K562 (cell line): ENCODE data around the gene NR1H2. TPM values are rescaled to one million over a fixed set of nuclear protein-coding genes. Genes with fewer than 3 reads are reported as not detected.

Experiments used
- ATAC-seq: fragments of 200-7000 bp; cut with Tn5 transposase; 3 replicates; pipeline ENCODE4 v1.9.1; 2020; ENCODE audit warnings: moderate library complexity
- BruUV-seq: library from RNA; stranded (reverse); fragments of 400-500 nt; replicated peaks from 2 replicates; lab custom pipeline; 2021; lab: Mats Ljungman, UMichigan
- CTCF ChIA-PET: fragments of 300-600 bp; formaldehyde crosslinking; extraction: SDS; loops from one replicate; lab custom pipeline; 2021; ENCODE audit warnings: low intra/inter-chr PET ratio; lab: Yijun Ruan, JAX
- POLR2A ChIA-PET: fragments of 300-600, 350-650 bp; sonication (Branson Sonifier 250); formaldehyde crosslinking; extraction: SDS; loops from one replicate; lab custom pipeline; 2021; ENCODE audit warnings: antibody characterized with exemption, inconsistent platforms; lab: Yijun Ruan, JAX
- DNase-seq, 4 experiments: peaks; one replicate each; pipeline versions ENCODE4 v3.0.0 to v3.0.0-alpha.2; 2011 to 2018; ENCODE audit warnings: low spot score in 3 of 4, mixed read lengths in 3 of 4; ENCODE audit errors: extremely low read depth in 1 of 4
- FAIRE-seq: peaks from 2 replicates; lab custom pipeline; 2011; peaks lifted over from hg19 to GRCh38; lab: Jason Lieb, UNC
- H2AFZ ChIP-seq: 2 replicates; pipeline ENCODE4 v1.6.0; 2011; ENCODE audit warnings: low read depth, low read length, control low read depth, inconsistent platforms
- H3K27ac ChIP-seq: fragments of 200-600 bp; 3 replicates; pipeline ENCODE4 v1.8.0; 2011; ENCODE audit warnings: low read depth, mild to moderate bottlenecking, control low read depth, inconsistent platforms, low read length, moderate library complexity, mixed read lengths; ENCODE audit errors: extremely low read depth
- H3K27me3 ChIP-seq, 2 experiments: fragments of 300-600 bp in 1 of 2; 2 replicates in 1 of 2; 3 replicates in 1 of 2; pipeline versions ENCODE4 v1.6.0 to v1.8.0; 2011; ENCODE audit warnings: inconsistent platforms in 2 of 2, low read length in 2 of 2, mild to moderate bottlenecking in 1 of 2, mixed read lengths in 1 of 2, moderate library complexity in 1 of 2; ENCODE audit not compliant: control insufficient read depth in 2 of 2, insufficient read depth in 2 of 2
- H3K36me3 ChIP-seq: fragments of 300-600 bp; 3 replicates; pipeline ENCODE4 v1.8.0; 2011; ENCODE audit warnings: mild to moderate bottlenecking, low read length, inconsistent platforms; ENCODE audit not compliant: control insufficient read depth, insufficient read depth
- H3K4me1 ChIP-seq, 2 experiments: fragments of 200-600 bp in 1 of 2; replicated peaks in 1 of 2; 2 replicates in 1 of 2; 3 replicates in 1 of 2; pipeline versions ENCODE4 v1.5.1 to v1.8.0; 2011; ENCODE audit warnings: inconsistent platforms in 2 of 2, low read length in 2 of 2, mild to moderate bottlenecking in 1 of 2, mixed read lengths in 1 of 2, moderate library complexity in 1 of 2; ENCODE audit not compliant: control insufficient read depth in 2 of 2, insufficient read depth in 2 of 2
- H3K4me2 ChIP-seq: 2 replicates; pipeline ENCODE4 v1.6.1; 2011; ENCODE audit warnings: low read length, control low read depth, inconsistent platforms, mixed read lengths; ENCODE audit not compliant: insufficient read depth
- H3K4me3 ChIP-seq: fragments of 200-600 bp; sonication (generic), shearing (Covaris generic); 2 replicates; pipeline ENCODE4 v1.5.1; 2016; ENCODE audit warnings: control low read depth, inconsistent platforms
- H3K79me2 ChIP-seq: fragments of 200-600 bp; 3 replicates; pipeline ENCODE4 v1.8.0; 2011; ENCODE audit warnings: low read length, inconsistent platforms; ENCODE audit not compliant: control insufficient read depth, insufficient read depth
- H3K9ac ChIP-seq, 2 experiments: 2 replicates each; pipeline versions ENCODE4 v1.6.0 to v1.6.1; 2011; ENCODE audit warnings: low read depth in 2 of 2, low read length in 2 of 2, control low read depth in 1 of 2, inconsistent platforms in 1 of 2, mild to moderate bottlenecking in 1 of 2, mixed read lengths in 1 of 2; ENCODE audit not compliant: insufficient read depth in 1 of 2
- H3K9me1 ChIP-seq: one replicate; pipeline ENCODE4 v1.6.0; 2011; ENCODE audit warnings: inconsistent platforms, mild to moderate bottlenecking, low read length, moderate library complexity; ENCODE audit not compliant: control insufficient read depth, insufficient read depth
- H3K9me3 ChIP-seq: replicated peaks from 2 replicates; pipeline ENCODE4 v1.5.1; 2011; ENCODE audit warnings: low read depth, low read length, inconsistent platforms; ENCODE audit not compliant: control insufficient read depth, insufficient read depth
- H4K20me1 ChIP-seq: replicated peaks from 2 replicates; pipeline ENCODE4 v1.6.1; 2011; ENCODE audit warnings: low read length, inconsistent platforms, mixed read lengths; ENCODE audit not compliant: control insufficient read depth, insufficient read depth
- BRD4 ChIP-seq: fragments of 200-600 bp; sonication (generic); IDR thresholded peaks from 2 replicates; pipeline ENCODE4 v1.6.1; 2017; ENCODE audit warnings: inconsistent platforms
- CBX5 ChIP-seq: IDR thresholded peaks from 2 replicates; pipeline ENCODE4 v1.6.1; 2014; ENCODE audit warnings: low read depth, borderline replicate concordance
- HCFC1 ChIP-seq: IDR thresholded peaks from 2 replicates; pipeline ENCODE4 v1.6.1; 2012; ENCODE audit warnings: low read depth, low read length, improper control_type of control experiment
- MAFF ChIP-seq: IDR thresholded peaks from 2 replicates; pipeline ENCODE4 v1.6.1; 2012; ENCODE audit warnings: low read length, improper control_type of control experiment
- NCOA4 ChIP-seq: fragments of 450-650 bp; IDR thresholded peaks from 2 replicates; pipeline ENCODE4 v1.6.1; 2018; ENCODE audit warnings: mild to moderate bottlenecking; ENCODE audit not compliant: partially characterized antibody
- PHF8 ChIP-seq: fragments of 200-600 bp; sonication (generic); IDR thresholded peaks from 2 replicates; pipeline ENCODE4 v1.6.1; 2012; ENCODE audit warnings: mixed run types, mild to moderate bottlenecking, inconsistent platforms, low read length, moderate library complexity, borderline replicate concordance
- PRMT5 ChIP-seq: sonication (generic); formaldehyde crosslinking; IDR thresholded peaks from 2 replicates; pipeline ENCODE4 v1.5.0; 2020; ENCODE audit warnings: missing genetic modification reagents
- RAD51 ChIP-seq: fragments of 450-650 bp; IDR thresholded peaks from 2 replicates; pipeline ENCODE4 v1.7.1; 2016; ENCODE audit warnings: low read depth, mild to moderate bottlenecking, borderline replicate concordance
- RBM34 ChIP-seq: fragments of 200-400 bp; formaldehyde crosslinking; IDR thresholded peaks from 2 replicates; pipeline ENCODE4 v1.6.1; 2018; ENCODE audit warnings: low read length, borderline replicate concordance; ENCODE audit not compliant: insufficient read depth
- SAFB ChIP-seq: fragments of 200-400 bp; formaldehyde crosslinking; IDR thresholded peaks from 2 replicates; pipeline ENCODE4 v1.6.1; 2017; ENCODE audit warnings: low read depth, low read length, borderline replicate concordance
- SIN3B ChIP-seq: fragments of 450-650 bp; IDR thresholded peaks from 2 replicates; pipeline ENCODE4 v1.6.1; 2017; ENCODE audit warnings: low read depth, mild to moderate bottlenecking, moderate library complexity
- TFAM ChIP-seq: fragments of 250-450 bp; sonication (Bioruptor Pico); conservative IDR thresholded peaks from 2 replicates; pipeline ENCODE4 v1.5.0; 2021; ENCODE audit warnings: mild to moderate bottlenecking, moderate library complexity
- ZFPM2 ChIP-seq: fragments of 250-450 bp; sonication (Bioruptor Pico); IDR thresholded peaks from 2 replicates; pipeline ENCODE4 v1.5.1; 2022; ENCODE audit warnings: mild to moderate bottlenecking
- ZNF311 ChIP-seq: fragments of 250-450 bp; sonication (Bioruptor Pico); IDR thresholded peaks from 2 replicates; pipeline ENCODE4 v1.4.0; 2020; ENCODE audit warnings: mild to moderate bottlenecking, moderate library complexity
- WGBS: fragments of 100-300 bp; shearing (Covaris generic); methylation state at CpG from one replicate; pipeline ENCODE4 v1.1.6; 2016; ENCODE audit warnings: low coverage, mixed read lengths; ENCODE audit not compliant: insufficient coverage; ENCODE audit errors: missing lambda C conversion rate; 5-methylcytosine and 5-hydroxymethylcytosine counted together
- in situ Hi-C: fragments of 300-500 bp; cut with MboI; formaldehyde crosslinking; loops from 4 replicates; pipeline ENCODE4 v1.15.0; 2018; ENCODE audit warnings: inconsistent platforms, mixed read lengths
- intact Hi-C: fragments of 100-400 bp; cut with micrococcal nuclease; formaldehyde crosslinking; loops from 2 replicates; pipeline ENCODE4 v1.14.2; 2022
- polyA plus RNA-seq, 8 experiments: library from polyadenylated mRNA; depleted of rRNA in 4 of 8; stranded (reverse) in 5 of 8; unstranded in 3 of 8; fragments of >200 nt; fragmentation: Nextera tagmentation in 2 of 8; fragmentation: Illumina TruSeq in 1 of 8; extraction: Ambion mirVana in 2 of 8; extraction: Trizol in 1 of 8; gene quantifications; 2 replicates each; pipeline versions ENCODE4 v1.2.1 to v1.2.3, GENCODE V29; 2011 to 2014; ENCODE audit warnings: inconsistent platforms in 1 of 8, missing spikeins in 1 of 8
- total RNA-seq, 7 experiments: library from RNA; depleted of rRNA in 6 of 7; stranded (reverse); fragments of >200 nt in 6 of 7; fragmentation: Illumina TruSeq in 2 of 7; extraction: Trizol in 2 of 7; gene quantifications; 2 replicates each; pipeline versions ENCODE4 v1.2.1 to v1.2.3, GENCODE V29; 2011 to 2021; ENCODE audit warnings: low replicate concordance in 1 of 7
- TF ChIP-seq, protein P1 (sequence below): fragments of 250-450 bp; sonication (Bioruptor Pico); IDR thresholded peaks from 2 replicates; pipeline ENCODE4 v1.8.0; 2022; ENCODE audit warnings: moderate library complexity, mild to moderate bottlenecking, inconsistent platforms
- TF ChIP-seq, protein P2 (sequence below), 3 experiments: fragments of 200-800 bp in 1 of 3; sonication (Bioruptor generic) in 1 of 3; sonication (generic) in 1 of 3; formaldehyde crosslinking in 1 of 3; IDR thresholded peaks; 2 replicates each; pipeline versions ENCODE4 v1.6.1 to v1.8.0; 2016 to 2022; ENCODE audit warnings: mild to moderate bottlenecking in 2 of 3, missing compliant biosample characterization in 2 of 3, missing genetic modification characterization in 2 of 3, missing genetic modification reagents in 1 of 3

Gene NR1H2
- total and polyA plus RNA-seq, 9 of the 15 experiments (the other 6 are each of a cell fraction or from before 2014, with no cell fraction given), result 0.11 to 73.8 (median 24.0) TPM

DNA sequence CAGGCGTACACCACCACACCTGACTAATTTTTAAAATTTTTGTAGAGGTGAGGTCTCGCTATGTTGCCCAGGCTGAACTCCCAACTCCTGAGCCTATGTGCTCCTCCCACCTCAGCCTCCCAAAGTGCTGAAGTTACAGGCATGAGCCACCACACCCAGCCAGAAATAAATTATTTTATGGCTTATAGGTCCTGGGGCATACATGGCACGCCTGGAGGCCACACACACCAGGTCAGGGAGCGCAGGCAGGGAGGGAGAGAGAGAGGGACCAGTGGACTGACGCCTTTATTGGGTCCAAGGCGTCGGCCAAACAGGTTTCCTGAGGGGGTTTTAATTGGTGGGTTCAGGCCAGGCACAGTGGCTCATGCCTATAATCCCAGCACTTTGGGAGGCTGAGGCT, 49.3 kb downstream of the NR1H2 start:
- WGBS, result 61% methylated on average over 7 of the region's 7 CpGs
- intact Hi-C loops, result no loop called here
- no peaks in the 10 kb centered on the region for H3K27me3 ChIP-seq
- CTCF ChIA-PET, result no interaction called here
- H3K36me3 ChIP-seq, result no peaks in the 10 kb centered on the region
- POLR2A ChIA-PET, result no interaction called here
- no peak overlapping the region for H3K27ac ChIP-seq
- peaks cover 0 to 11% of the 10 kb centered on the region in 2 experiments; a peak in 2 of 5 replicates for H3K4me1 ChIP-seq
- BruUV-seq, result no TSS peak
- FAIRE-seq (no peak), ATAC-seq (no peak), DNase-seq (no peak)
- no peaks in the 10 kb centered on the region for H3K9me1 ChIP-seq
- no peaks in the 10 kb centered on the region for H3K9me3 ChIP-seq
- no peak for TF ChIP-seq BRD4
- no peak for TF ChIP-seq PHF8
- no peak for TF ChIP-seq TFAM
- TF ChIP-seq SIN3B, result no peak
- TF ChIP-seq NCOA4, result no peak
- TF ChIP-seq, protein P1, sequence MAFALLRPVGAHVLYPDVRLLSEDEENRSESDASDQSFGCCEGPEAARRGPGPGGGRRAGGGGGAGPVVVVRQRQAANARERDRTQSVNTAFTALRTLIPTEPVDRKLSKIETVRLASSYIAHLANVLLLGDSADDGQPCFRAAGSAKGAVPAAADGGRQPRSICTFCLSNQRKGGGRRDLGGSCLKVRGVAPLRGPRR (CRISPR knock-in tag), result no peak
- TF ChIP-seq ZNF311, result no peak
- no peak for TF ChIP-seq RBM34
- TF ChIP-seq, protein P2, sequence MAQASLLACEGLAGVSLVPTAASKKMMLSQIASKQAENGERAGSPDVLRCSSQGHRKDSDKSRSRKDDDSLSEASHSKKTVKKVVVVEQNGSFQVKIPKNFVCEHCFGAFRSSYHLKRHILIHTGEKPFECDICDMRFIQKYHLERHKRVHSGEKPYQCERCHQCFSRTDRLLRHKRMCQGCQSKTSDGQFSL (CRISPR knock-in tag; IDR thresholded peaks at IDR 0.05), result no peak
- TF ChIP-seq, protein P2 (tag; IDR thresholded peaks at IDR 0.05), result no peak
- TF ChIP-seq HCFC1, result no peak
- TF ChIP-seq RAD51, result no peak
- TF ChIP-seq PRMT5 (CRISPR knock-in tag), result no peak
- no peak for TF ChIP-seq ZFPM2
- TF ChIP-seq CBX5, result no peak
- TF ChIP-seq MAFF, result no peak
- TF ChIP-seq SAFB, result no peak
- in situ Hi-C loops, result no loop called here
- no peak overlapping the region; a peak in 1 of 4 replicates for H3K9ac ChIP-seq
- no peak overlapping the region for H2AFZ ChIP-seq
- no peaks in the 10 kb centered on the region for H3K79me2 ChIP-seq
- no peaks in the 10 kb centered on the region for H4K20me1 ChIP-seq
- H3K4me2 ChIP-seq, result no peak overlapping the region
- no peak overlapping the region for H3K4me3 ChIP-seq
